Measurements from ENCODE around the gene MACROD2. TPM values are rescaled to one million over a fixed set of nuclear protein-coding genes. Genes with fewer than 3 reads are reported as not detected.

The MACROD2 gene
- total RNA-seq, 1 donor from 2014 or later = 78.2 TPM

DNA sequence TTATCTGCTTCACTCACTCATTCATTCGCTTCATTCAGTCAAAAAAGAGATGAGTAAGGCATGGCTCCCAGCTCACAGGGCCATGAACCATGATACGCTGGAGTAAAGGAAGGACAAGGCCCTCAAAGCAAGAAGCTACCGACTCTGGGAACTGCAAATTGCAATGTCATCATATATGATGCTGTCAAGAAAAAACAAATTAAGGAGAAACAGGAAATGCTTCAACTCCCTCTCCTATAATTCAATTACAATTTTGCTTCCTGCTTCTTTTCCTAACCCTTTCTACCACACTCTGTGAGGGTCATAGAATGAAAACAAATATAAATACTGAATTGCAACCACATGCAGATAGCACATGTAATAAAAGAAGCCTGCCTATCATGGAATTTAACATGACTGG, 1067.8 kb downstream of the MACROD2 start:
- TF ChIP-seq, protein P1, sequence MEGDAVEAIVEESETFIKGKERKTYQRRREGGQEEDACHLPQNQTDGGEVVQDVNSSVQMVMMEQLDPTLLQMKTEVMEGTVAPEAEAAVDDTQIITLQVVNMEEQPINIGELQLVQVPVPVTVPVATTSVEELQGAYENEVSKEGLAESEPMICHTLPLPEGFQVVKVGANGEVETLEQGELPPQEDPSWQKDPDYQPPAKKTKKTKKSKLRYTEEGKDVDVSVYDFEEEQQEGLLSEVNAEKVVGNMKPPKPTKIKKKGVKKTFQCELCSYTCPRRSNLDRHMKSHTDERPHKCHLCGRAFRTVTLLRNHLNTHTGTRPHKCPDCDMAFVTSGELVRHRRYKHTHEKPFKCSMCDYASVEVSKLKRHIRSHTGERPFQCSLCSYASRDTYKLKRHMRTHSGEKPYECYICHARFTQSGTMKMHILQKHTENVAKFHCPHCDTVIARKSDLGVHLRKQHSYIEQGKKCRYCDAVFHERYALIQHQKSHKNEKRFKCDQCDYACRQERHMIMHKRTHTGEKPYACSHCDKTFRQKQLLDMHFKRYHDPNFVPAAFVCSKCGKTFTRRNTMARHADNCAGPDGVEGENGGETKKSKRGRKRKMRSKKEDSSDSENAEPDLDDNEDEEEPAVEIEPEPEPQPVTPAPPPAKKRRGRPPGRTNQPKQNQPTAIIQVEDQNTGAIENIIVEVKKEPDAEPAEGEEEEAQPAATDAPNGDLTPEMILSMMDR (IDR thresholded peaks at IDR 0.05) = no peak
- Histone ChIP-seq H3K27me3 (no peaks in the 10 kb centered on the region), H3K4me3 (no peak overlapping the region), H3K36me3 (no peaks in the 10 kb centered on the region), H3K4me1 (no peaks in the 10 kb centered on the region), H3K9me3 (no peaks in the 10 kb centered on the region), H3K27ac (no peak overlapping the region)
- intact Hi-C loops (cut with DNase I) = no loop called here
- no peak for DNase-seq
- ATAC-seq = no peak

DNA sequence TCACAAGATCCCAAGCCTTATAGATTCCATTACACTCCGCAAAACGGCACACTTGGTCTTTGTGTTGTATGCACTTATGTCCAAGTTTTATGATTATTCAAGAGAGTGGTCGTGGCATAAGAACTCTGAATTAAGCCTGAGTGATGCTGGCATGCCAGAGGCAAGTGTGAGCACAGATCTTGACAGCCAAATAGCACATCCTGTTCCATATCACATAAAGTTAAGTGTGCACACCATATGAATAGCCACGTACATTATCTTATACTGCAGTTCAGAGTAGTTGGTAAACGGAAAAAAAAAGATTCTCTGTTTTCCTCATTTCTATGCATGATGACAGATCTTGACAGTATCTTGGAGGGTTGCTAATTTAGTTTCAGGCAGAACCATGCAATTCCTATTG, 1069.4 kb downstream of the MACROD2 start:
- Histone ChIP-seq H3K4me3 (no peak overlapping the region), H3K9me3 (no peaks in the 10 kb centered on the region), H3K4me1 (no peaks in the 10 kb centered on the region), H3K27me3 (no peaks in the 10 kb centered on the region), H3K36me3 (no peaks in the 10 kb centered on the region), H3K27ac (no peak overlapping the region)
- DNase-seq (no peak), ATAC-seq (no peak)
- intact Hi-C loops (cut with DNase I) = no loop called here
- TF ChIP-seq, protein P1 (IDR thresholded peaks at IDR 0.05) = no peak

DNA sequence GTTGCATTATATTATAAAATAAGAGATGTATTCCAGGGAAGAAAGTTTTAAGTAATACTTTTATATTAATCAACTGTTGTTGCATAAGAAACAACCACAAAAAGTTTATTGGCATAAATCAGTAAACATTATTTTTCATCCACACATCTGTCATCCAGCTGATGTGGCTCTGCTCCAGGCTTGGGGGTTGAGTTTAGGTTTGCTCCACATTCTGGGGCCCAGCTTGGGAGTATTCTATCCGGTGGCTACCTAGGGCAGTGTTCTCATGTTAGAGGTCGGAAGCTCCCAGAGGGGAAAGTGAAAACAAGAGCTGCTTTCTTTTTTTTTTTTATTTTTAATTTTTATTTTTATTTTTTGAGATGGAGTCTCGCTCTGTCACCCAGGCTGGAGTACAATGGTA, 1070.5 kb downstream of the MACROD2 start:
- no peak for ATAC-seq
- H3K4me1 ChIP-seq = no peaks in the 10 kb centered on the region

DNA sequence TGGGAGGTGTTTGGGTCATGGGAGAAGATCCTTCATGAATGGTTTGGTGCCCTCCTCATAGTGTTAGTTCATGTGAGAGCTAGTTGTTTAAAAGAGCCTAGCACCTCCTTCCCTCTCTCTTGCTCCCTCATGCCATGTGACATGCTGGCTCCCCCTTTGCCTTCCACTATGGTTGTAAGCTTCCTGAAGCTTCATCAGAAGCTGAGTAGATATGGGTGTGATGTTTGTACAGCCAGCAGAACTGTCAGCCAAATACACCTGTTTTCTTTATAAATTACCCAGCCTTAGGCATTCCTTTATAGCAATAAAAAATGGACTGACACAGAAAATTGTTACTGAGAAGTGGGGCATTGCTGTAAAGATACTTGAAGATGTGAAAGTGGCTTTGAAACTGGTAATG, 1073.2 kb downstream of the MACROD2 start:
- Histone ChIP-seq H3K27ac (no peak overlapping the region), H3K36me3 (no peaks in the 10 kb centered on the region), H3K4me1 (no peaks in the 10 kb centered on the region), H3K4me3 (no peak overlapping the region), H3K9me3 (no peaks in the 10 kb centered on the region), H3K27me3 (no peaks in the 10 kb centered on the region)
- ATAC-seq = no peak
- DNase-seq = no peak
- TF ChIP-seq, protein P1 (IDR thresholded peaks at IDR 0.05) = no peak
- intact Hi-C loops (cut with DNase I) = no loop called here

More for the DNA sequence above, 1070.5 kb downstream of the MACROD2 start:
- Histone ChIP-seq H3K9me3 (no peaks in the 10 kb centered on the region), H3K4me3 (no peak overlapping the region), H3K27ac (no peak overlapping the region), H3K36me3 (no peaks in the 10 kb centered on the region), H3K27me3 (no peaks in the 10 kb centered on the region)
- no peak for DNase-seq
- intact Hi-C loops (cut with DNase I) = no loop called here
- TF ChIP-seq, protein P1 (IDR thresholded peaks at IDR 0.05) = no peak

DNA sequence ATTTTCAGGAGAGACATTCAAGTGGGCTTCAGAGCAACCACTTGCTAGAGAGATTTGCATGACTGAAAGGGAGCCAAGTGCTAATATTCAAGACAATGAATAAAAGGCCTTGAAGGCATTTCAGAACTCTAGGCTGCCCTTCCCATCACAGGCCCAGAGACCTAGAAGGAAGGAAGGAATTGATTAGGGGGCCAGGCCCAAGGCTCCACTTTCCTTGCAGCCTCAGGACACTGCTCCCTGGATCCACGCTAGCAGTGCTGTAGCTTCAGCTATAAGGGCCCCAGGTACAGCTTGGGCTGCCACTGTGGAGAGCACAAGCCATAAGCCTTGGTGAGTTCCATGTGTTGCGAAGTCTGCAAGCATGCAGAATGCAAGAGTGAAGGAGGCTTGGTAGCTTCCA, 1074.0 kb downstream of the MACROD2 start:
- ATAC-seq = no peak
- Histone ChIP-seq H3K27me3 (no peaks in the 10 kb centered on the region), H3K36me3 (no peaks in the 10 kb centered on the region), H3K9me3 (no peaks in the 10 kb centered on the region), H3K27ac (no peak overlapping the region), H3K4me3 (no peak overlapping the region), H3K4me1 (no peaks in the 10 kb centered on the region)
- intact Hi-C loops (cut with DNase I) = no loop called here
- TF ChIP-seq, protein P1 (IDR thresholded peaks at IDR 0.05) = no peak
- DNase-seq = no peak

All from upper lobe of right lung (tissue), 1 donor.